ENCODE results near the gene CLTRN. TPM values are rescaled to one million over a fixed set of nuclear protein-coding genes. Genes with fewer than 3 reads are reported as not detected.
A peak's percentile ranks its signal among the peaks of the same experiment; 100 is the strongest.
"Not testable (repeated sequence)": the region's sequence is repeated elsewhere in the genome, so short reads cannot be mapped to it uniquely, and the experiment has no call there.

Gene CLTRN
- 0.06 TPM in 1 of 2 replicates, not detected in the other for total RNA-seq (2014; rRNA removed; shearing (Covaris generic))

- in situ Hi-C loops (cut with HindIII; ENCODE audit: low sequenced_read_pairs) = no loop called here
- no peak for DNase-seq (ENCODE audit: low spot score)
Measured at GRCh38 chrX:15664487-15665444, at the start of gene CLTRN. Gene CLTRN, minus strand, starts transcription at chrX:15664805. Its CDS starts 30 bp downstream, at chrX:15664775.

DNA sequence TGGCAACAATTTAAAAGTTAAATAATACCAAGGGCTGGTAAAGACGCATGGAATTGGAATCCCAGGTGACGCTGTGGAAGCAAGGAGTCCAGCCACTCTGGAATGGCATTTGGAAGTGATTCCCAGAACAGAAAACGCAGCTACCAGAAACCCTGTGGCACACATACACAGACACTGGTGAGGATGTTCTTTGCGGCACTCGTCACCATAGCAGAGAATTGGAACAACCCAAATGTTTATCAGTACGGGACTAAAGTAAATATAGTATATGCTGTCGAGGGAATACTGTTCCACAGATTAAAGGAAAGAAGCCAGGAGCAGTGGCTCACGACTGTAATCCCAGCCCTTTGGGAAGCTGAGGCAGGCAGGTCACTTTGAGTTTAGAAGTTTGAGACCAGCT lies 39.7 kb upstream of the CLTRN start:
- in situ Hi-C loops (cut with HindIII; ENCODE audit: low sequenced_read_pairs); DNase-seq (ENCODE audit: low spot score): not testable (repeated sequence)

DNA sequence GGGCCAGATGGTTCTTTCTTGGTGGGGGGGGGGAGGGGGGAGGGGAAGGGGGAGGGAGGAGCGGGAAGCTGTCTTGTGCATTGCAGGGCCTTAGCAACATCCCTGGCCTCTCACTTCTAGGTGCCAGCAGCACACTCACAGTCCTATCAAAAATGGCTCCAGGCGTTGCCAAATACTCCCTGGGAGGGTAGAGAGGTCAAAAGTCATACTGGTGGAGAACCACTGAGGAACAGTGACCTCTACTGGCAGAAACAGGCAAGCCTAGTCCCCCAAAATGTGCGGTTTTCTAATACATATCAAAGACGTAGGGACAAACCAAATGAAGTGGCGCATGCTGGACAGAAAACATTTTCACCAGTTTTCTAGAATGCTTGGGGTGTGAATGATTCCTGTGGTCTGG lies 39.2 kb upstream of the CLTRN start:
- in situ Hi-C loops (cut with HindIII; ENCODE audit: low sequenced_read_pairs); DNase-seq (ENCODE audit: low spot score): not testable (repeated sequence)

GRCh38 chrX:15702488-15703371 lies 38.1 kb upstream of the CLTRN start:
- in situ Hi-C loops (cut with HindIII; ENCODE audit: low sequenced_read_pairs) = no loop called here
- no peak for DNase-seq (ENCODE audit: low spot score)

DNA sequence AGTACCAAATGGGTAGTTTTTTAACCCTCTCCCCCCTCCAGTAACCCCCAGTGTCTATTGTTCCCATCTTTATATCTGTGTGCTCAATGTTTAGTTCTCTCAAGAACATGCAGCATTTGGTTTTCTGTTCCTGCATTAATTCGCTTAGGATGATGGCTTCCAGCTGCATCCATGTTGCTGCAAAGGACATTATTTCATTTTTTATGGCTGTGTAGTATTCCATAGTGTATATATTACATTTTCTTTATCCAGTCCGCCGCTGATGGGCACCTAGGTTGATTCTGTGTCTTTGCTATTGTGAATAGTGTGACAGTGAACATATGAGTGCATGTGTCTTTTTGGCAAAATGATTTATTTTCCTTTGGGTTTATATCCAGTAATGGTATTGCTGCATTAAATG lies 31.9 kb upstream of the CLTRN start:
- DNase-seq (ENCODE audit: low spot score) = no peak
- in situ Hi-C loops (cut with HindIII; ENCODE audit: low sequenced_read_pairs) = no loop called here

- in situ Hi-C loops (cut with HindIII; ENCODE audit: low sequenced_read_pairs) = no loop called here
Measured at GRCh38 chrX:15694941-15695451, 30.4 kb upstream of the CLTRN start.

DNA sequence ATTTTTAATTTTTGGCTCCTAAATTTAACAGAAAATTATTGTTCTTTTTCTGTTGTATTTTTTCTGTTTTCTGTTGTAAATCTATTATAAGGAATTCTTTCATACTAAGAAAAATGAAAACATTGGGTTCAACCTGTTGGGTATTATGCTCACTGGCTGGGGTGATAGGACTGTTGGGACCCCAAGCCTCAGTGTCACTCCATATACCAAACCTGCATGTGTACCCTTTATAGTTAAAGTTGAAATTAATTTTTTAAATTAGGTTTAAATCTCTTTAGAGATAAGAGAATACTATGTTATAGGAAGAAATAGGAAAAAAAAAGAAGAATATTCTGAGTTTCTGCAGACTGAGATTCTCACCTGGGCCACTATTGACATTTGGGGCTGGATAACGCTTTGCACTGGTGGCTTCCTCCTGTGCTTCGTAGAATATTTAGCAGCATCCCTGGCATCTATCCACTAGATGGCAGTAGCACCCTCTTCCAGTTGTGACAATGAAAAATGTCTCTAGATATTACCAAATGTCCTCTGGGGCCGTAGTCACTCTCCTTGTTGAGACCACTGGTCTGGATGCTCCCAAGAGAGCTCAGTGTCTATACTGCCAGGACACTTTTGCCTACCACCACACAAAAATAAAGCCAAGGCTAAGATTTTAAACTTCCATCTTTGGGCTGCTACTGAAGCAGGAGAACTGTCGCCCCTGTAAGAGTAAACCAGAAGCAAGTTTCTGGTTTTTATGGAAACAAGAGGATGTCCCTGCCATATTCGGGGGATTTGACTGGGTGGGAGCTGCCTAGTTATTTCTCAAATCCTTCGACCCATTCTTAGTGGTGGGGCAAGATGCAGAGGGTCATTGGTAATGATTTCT lies 22.4 kb upstream of the CLTRN start:
- in situ Hi-C loops (cut with HindIII; ENCODE audit: low sequenced_read_pairs) = no loop called here

More at GRCh38 chrX:15694941-15695451, 30.4 kb upstream of the CLTRN start:
- DNase-seq (ENCODE audit: low spot score) = no peak

DNA sequence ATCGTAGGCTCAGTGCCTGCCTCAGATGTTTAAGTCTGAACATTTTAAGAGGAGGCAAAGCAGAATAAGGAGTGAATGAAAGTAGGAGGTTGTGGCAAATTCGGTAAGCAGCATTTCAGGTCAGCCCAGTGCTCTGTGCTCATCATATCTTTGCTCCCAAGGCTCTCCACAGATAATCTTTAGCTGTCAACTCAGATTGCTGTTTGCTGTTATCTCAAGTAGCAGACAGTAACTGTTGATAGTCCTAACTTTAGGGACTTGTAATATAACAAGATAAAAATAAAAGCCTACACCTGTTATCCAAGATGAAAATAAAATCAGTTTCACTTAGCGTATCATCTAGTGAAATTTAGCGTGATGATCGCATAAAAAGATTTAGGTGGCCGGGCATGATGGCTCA lies 18.6 kb upstream of the CLTRN start:
- in situ Hi-C loops (cut with HindIII; ENCODE audit: low sequenced_read_pairs) = no loop called here
- no peak for DNase-seq (ENCODE audit: low spot score)

More for the DNA sequence above, 22.4 kb upstream of the CLTRN start:
- peak; percentile 73 for DNase-seq (ENCODE audit: low spot score)

GRCh38 chrX:15681433-15681832 lies 16.8 kb upstream of the CLTRN start:
- no peak for DNase-seq (ENCODE audit: low spot score)
- in situ Hi-C loops (cut with HindIII; ENCODE audit: low sequenced_read_pairs) = no loop called here

- in situ Hi-C loops (cut with HindIII; ENCODE audit: low sequenced_read_pairs) = no loop called here
- no peak for DNase-seq (ENCODE audit: low spot score)
Measured at GRCh38 chrX:15680401-15680800, 15.8 kb upstream of the CLTRN start.

- in situ Hi-C loops (cut with HindIII; ENCODE audit: low sequenced_read_pairs) = no loop called here
- DNase-seq (ENCODE audit: low spot score) = no peak
Measured at GRCh38 chrX:15679246-15679645, 14.6 kb upstream of the CLTRN start.

DNA sequence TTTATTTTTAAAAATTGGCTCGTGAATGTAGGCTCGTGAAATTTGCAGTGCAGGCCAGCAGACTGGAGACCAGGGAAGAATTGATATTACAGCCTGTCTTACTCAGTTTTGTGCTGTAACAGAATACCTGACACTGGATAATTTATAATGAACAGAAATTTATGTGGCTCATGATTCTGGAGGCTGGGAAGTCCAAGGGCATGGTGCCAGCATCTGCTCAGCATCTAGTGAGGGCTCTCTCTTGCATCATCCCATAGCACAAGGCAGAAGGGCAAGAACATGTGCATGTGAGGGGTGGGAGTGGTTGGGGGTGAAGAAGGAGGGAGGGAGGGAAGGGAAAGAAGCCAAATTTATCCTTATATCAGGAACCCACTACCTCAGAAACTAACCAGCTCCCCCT lies 13.7 kb upstream of the CLTRN start:
- DNase-seq (ENCODE audit: low spot score) = no peak
- in situ Hi-C loops (cut with HindIII; ENCODE audit: low sequenced_read_pairs) = no loop called here

DNA sequence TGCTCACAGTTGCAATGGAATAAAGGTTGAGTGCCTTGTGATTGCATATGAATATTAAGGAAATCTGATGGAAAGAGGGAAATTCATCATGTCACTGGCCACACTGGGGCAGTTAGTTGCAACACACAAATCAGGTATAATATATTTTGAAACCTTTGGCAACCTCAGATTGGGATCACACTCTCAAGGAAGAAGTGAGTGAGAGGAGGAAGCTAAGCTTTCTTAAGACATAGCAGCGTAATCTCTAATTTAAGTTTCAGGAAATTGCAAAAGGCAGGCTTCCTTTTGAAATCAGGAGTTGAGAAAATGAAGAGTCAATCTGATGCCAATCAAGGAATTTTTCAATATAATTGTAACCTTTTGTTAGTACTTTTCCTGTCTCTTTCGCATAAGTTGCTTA lies 12.3 kb upstream of the CLTRN start:
- in situ Hi-C loops (cut with HindIII; ENCODE audit: low sequenced_read_pairs) = no loop called here
- DNase-seq (ENCODE audit: low spot score) = no peak

GRCh38 chrX:15675490-15675921 lies 10.9 kb upstream of the CLTRN start:
- peak; percentile 85 for DNase-seq (ENCODE audit: low spot score)
- in situ Hi-C loops (cut with HindIII; ENCODE audit: low sequenced_read_pairs) = no loop called here

- DNase-seq (ENCODE audit: low spot score) = peak; percentile 93
- in situ Hi-C loops (cut with HindIII; ENCODE audit: low sequenced_read_pairs) = no loop called here
Measured at GRCh38 chrX:15674841-15675489, 10.4 kb upstream of the CLTRN start.

- in situ Hi-C loops (cut with HindIII; ENCODE audit: low sequenced_read_pairs) = no loop called here
- DNase-seq (ENCODE audit: low spot score) = no peak
Measured at GRCh38 chrX:15674514-15674840, 9.9 kb upstream of the CLTRN start.

DNA sequence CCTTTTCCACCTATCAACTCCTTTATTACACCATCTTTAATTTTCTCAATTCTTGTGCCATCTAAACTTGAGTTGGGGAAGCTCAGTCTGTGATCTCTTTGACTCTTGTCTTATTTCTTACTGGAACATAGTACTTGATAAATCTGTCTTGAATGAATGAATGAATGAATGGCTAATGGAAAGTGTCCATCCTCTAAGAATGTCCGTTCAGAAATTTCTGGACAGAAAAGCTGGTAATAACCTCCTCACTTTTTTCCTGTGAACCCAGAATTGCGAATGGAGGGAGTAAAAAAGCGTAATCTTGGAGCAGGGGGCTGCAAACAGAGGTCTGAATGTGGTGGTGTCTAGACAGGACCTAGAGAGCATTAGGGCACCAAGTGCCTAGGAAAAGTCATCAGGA lies 9.4 kb upstream of the CLTRN start:
- DNase-seq (ENCODE audit: low spot score) = no peak
- in situ Hi-C loops (cut with HindIII; ENCODE audit: low sequenced_read_pairs) = no loop called here

GRCh38 chrX:15672881-15673280 lies 8.3 kb upstream of the CLTRN start:
- DNase-seq (ENCODE audit: low spot score) = no peak
- in situ Hi-C loops (cut with HindIII; ENCODE audit: low sequenced_read_pairs) = no loop called here

Measured in G401 (cell line).